ENCODE measurements around the gene MT1M. TPM values are rescaled to one million over a fixed set of nuclear protein-coding genes. Genes with fewer than 3 reads are reported as not detected.

Gene MT1M
- total and polyA plus RNA-seq, 9 donors = 0.66 to 23.2 (median 7.4) TPM

DNA sequence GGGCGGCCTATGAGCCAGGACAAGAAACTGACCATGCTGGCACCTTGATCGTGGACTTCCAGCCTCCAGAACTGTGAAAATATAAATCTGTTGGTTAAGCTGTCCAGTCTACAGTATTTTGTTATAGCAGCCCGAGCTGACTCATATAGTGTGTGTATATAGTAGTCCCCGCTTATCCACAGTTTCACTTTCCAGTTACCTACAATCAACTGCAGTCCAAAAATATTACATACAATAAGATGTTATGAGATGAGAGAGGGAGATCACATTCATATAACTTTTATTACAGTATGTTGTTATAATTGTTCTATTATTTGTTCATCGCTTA is 38.2 kb upstream of the MT1M start:
- intact Hi-C loops (cut with DNase I) = no loop called here
- Histone ChIP-seq H3K27ac (no peak overlapping the region), H3K27me3 (no peaks in the 10 kb centered on the region), H3K36me3 (no peaks in the 10 kb centered on the region), H3K4me1 (ENCODE audit: insufficient read depth) (peaks cover 3% of the 10 kb centered on the region), H3K4me3 (no peak overlapping the region), H3K9me3 (no peaks in the 10 kb centered on the region)
- TF ChIP-seq EP300 (IDR thresholded peaks at IDR 0.05) = no peak
- WGBS, 3 donors = 85 to 97% (median 96%) methylated on average over 5 of the region's 5 CpGs
- DNase-seq = no peak

DNA sequence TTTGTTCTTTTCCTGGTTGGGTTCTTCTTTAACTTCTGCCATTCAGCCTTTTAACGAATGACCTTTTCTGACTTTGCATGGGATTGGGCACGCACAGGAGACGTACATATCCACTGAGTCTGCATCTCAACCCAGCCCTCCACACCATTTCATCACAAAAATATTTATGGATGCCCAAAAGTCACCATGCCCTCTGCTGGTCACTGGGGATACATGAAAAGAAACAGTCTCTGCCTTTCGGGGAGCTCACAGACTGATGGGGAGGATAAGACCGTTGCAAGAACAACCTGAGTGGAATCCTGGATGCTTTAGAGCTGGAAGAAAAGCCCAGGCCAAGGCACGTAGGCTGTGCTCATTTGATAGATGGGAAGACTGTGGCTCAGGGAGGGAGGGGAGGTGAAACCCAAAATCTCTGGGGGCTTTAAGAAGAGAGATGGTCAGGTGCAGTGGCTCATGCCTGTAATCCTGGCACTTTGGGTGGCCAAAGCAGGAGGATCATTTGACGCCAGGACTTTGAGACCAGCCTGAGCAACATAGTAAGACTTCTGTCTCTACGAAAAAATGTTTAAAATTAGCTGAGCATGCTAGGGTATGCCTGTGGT is 32.0 kb upstream of the MT1M start:
- H3K4me3 ChIP-seq = no peak overlapping the region
- 27 to 34% (median 29%) methylated on average over 8 of the region's 8 CpGs for WGBS, 3 donors
- H3K9me3 ChIP-seq = no peaks in the 10 kb centered on the region
- no peak overlapping the region for H3K27ac ChIP-seq
- DNase-seq = peak in 1 of 5 donors; percentile 48
- intact Hi-C loops (cut with DNase I) = loop anchor here in 1 of 4 donors (10.0 kb wide), 1 partner anchor 704 kb away; no protein-coding TSS in a partner anchor
- no peaks in the 10 kb centered on the region for H3K4me1 ChIP-seq (ENCODE audit: insufficient read depth)
- H3K36me3 ChIP-seq = no peaks in the 10 kb centered on the region
- H3K27me3 ChIP-seq = no peaks in the 10 kb centered on the region
- TF ChIP-seq, protein P1, sequence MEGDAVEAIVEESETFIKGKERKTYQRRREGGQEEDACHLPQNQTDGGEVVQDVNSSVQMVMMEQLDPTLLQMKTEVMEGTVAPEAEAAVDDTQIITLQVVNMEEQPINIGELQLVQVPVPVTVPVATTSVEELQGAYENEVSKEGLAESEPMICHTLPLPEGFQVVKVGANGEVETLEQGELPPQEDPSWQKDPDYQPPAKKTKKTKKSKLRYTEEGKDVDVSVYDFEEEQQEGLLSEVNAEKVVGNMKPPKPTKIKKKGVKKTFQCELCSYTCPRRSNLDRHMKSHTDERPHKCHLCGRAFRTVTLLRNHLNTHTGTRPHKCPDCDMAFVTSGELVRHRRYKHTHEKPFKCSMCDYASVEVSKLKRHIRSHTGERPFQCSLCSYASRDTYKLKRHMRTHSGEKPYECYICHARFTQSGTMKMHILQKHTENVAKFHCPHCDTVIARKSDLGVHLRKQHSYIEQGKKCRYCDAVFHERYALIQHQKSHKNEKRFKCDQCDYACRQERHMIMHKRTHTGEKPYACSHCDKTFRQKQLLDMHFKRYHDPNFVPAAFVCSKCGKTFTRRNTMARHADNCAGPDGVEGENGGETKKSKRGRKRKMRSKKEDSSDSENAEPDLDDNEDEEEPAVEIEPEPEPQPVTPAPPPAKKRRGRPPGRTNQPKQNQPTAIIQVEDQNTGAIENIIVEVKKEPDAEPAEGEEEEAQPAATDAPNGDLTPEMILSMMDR (IDR thresholded peaks at IDR 0.05) = peak in 1 of 3 donors; percentile 54
- TF ChIP-seq POLR2A (IDR thresholded peaks at IDR 0.05) (no peak), EP300 (IDR thresholded peaks at IDR 0.05) (no peak)

DNA sequence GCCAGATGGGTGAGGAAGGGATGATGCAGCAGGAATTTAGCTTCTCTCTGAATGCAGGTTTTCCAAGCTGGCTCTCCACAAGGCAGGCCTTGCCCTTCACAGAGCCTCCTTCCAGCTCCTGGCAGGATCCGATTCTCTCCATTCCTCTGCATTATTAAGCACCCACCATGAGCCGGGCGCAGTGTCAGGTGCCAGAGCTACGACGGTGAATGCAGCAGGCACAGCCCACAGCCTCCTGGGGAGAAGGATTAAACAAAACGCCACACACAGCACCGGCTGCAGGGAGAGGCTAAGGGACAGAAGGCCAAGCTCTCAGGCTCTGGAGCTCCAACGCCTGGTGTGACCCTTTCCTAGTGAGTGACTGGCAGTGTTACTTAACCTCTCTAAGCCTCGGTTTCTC is 31.1 kb upstream of the MT1M start:
- H3K36me3 ChIP-seq = no peaks in the 10 kb centered on the region
- intact Hi-C loops (cut with DNase I) = loop anchor here in 1 of 4 donors (10.0 kb wide), 1 partner anchor 703 kb away; no protein-coding TSS in a partner anchor
- H3K27me3 ChIP-seq = no peaks in the 10 kb centered on the region
- no peak overlapping the region for H3K4me3 ChIP-seq
- peak in 1 of 5 donors; percentile 13 for DNase-seq
- WGBS, 3 donors = 61 to 65% (median 64%) methylated on average over 9 of the region's 9 CpGs
- H3K27ac ChIP-seq = no peak overlapping the region
- H3K9me3 ChIP-seq = no peaks in the 10 kb centered on the region
- TF ChIP-seq EP300 (IDR thresholded peaks at IDR 0.05) (no peak), POLR2A (IDR thresholded peaks at IDR 0.05) (no peak)
- TF ChIP-seq, protein P1 (IDR thresholded peaks at IDR 0.05) = no peak
- H3K4me1 ChIP-seq (ENCODE audit: insufficient read depth) = peaks cover 3% of the 10 kb centered on the region

DNA sequence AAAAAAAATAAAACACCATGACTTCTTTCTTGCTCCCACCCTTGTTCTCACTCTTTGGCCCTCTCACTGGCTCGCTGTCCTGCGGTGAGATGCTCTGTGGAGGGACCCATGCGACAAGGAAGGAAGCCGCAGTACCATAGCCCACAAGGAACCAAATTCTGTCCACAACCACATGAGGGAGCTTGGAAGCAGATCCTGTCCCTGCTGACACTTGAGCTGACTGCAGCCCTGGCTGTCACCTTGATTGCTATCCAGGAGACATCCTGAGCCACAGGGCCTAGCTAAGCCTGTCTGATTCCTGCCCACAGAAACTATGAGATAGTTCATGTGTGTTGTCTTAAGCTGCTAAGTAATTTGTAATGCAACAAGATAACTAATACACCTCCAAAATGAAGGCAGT is 28.9 kb upstream of the MT1M start:
- Histone ChIP-seq H3K9me3 (no peaks in the 10 kb centered on the region), H3K4me3 (no peak overlapping the region), H3K4me1 (ENCODE audit: insufficient read depth) (peaks cover 13% of the 10 kb centered on the region), H3K27me3 (no peaks in the 10 kb centered on the region), H3K36me3 (no peaks in the 10 kb centered on the region), H3K27ac (no peak overlapping the region)
- 62 to 72% (median 68%) methylated on average over 4 of the region's 4 CpGs for WGBS, 3 donors
- intact Hi-C loops (cut with DNase I) = loop anchor here in 1 of 4 donors (10.0 kb wide), 1 partner anchor 701 kb away; no protein-coding TSS in a partner anchor
- TF ChIP-seq, protein P1 (IDR thresholded peaks at IDR 0.05) = peak in 1 of 3 donors; percentile 23
- TF ChIP-seq POLR2A (IDR thresholded peaks at IDR 0.05) (no peak), EP300 (IDR thresholded peaks at IDR 0.05) (no peak)
- no peak for DNase-seq

DNA sequence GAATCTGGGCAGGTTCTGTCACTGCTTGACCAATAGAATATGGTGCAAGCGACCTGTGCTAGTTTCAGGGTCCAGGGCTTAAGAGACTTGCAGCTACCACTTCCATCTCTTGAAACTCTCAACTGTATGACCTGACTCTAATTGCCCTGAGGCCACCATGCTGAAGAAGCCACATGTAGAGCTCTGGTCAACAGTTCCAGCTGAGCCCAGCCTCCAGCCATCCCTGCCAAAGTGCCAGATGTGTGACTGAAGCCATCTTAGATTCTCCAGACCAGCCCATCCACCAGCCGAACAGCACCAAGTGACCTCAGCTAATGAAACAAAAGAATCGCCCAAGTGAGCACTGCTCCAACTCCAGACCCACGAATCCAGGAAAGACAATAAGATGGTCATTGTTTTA is 27.5 kb upstream of the MT1M start:
- intact Hi-C loops (cut with DNase I) = loop anchor here in 1 of 4 donors (5.0 to 10.0 kb wide), 2 partner anchors 382 to 700 kb away; partner anchors contain the start of gene NLRC5
- Histone ChIP-seq H3K36me3 (no peaks in the 10 kb centered on the region), H3K27me3 (no peaks in the 10 kb centered on the region), H3K4me3 (no peak overlapping the region), H3K9me3 (no peaks in the 10 kb centered on the region), H3K27ac (no peak overlapping the region), H3K4me1 (ENCODE audit: insufficient read depth) (peaks cover 14% of the 10 kb centered on the region)
- no peak for TF ChIP-seq POLR2A (IDR thresholded peaks at IDR 0.05)
- no peak for TF ChIP-seq EP300 (IDR thresholded peaks at IDR 0.05)
- TF ChIP-seq, protein P1 (IDR thresholded peaks at IDR 0.05) = no peak
- 90 to 95% (median 92%) methylated on average over 4 of the region's 4 CpGs for WGBS, 3 donors
- DNase-seq = no peak
